ENCODE data around the gene CAMK1D.

Gene CAMK1D

DNA sequence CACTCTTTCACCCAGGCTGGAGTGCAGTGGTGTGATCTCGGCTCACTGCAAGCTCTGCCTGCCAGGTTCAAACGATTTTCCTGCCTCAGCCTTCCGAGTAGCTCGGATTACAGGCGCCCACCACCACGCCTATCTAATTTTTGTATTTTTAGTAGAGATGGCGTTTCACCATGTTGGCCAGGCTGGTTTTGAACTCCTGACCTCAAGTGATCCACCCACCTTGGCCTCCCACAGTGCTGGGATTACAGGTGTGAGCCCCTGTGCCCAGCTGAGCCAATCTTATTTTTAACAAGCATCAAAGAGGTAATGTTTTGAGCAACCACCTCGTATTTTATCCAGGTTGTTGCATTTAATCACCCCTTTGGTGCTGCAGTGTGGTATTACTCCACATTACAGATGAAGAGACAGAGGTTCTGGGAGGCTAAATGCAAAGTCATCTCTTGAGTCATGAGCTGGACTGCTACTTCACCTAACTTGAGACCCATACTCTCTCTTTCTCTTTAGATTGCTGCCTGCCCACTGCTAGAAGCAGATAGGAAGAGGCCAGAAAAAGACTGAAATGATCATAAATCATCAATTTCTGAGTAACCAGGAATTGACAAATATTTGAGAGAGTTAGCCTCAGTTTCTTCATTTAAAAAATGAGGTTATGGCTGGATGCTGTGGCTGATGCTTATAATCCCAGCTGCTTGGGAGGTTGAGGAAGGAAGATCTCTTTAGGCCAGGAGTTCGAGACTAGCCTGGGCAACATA, 116.2 kb downstream of the CAMK1D start:
- Histone ChIP-seq H3K27me3 (ENCODE audit: insufficient read depth, low read length) (no peaks in the 10 kb centered on the region; the same call in 1 of the 2 replicates), H3K4me1 (ENCODE audit: insufficient read depth, low read length, severe bottlenecking) (no peaks in the 10 kb centered on the region), H3K4me3 (ENCODE audit: low read depth, low read length, poor library complexity, severe bottlenecking) (no peak overlapping the region), H4K20me1 (ENCODE audit: insufficient read depth, low read length) (no peaks in the 10 kb centered on the region), H3K79me2 (ENCODE audit: insufficient read depth, low read length) (no peaks in the 10 kb centered on the region), H2AFZ (ENCODE audit: low read length) (no peak overlapping the region), H3K9ac (ENCODE audit: low read length) (no peak overlapping the region), H3K9me3 (ENCODE audit: low read length) (no peaks in the 10 kb centered on the region), H3K4me2 (ENCODE audit: low read length) (no peak overlapping the region), H3F3A (ENCODE audit: insufficient read depth, low read length) (no peaks in the 10 kb centered on the region), H3K9me2 (ENCODE audit: low read depth, low read length) (no peaks in the 10 kb centered on the region), H3K36me3 (ENCODE audit: insufficient read depth, low read length) (no peaks in the 10 kb centered on the region), H3K27ac (ENCODE audit: low read depth, low read length, poor library complexity, severe bottlenecking) (no peak overlapping the region)
- TF ChIP-seq EZH2 (IDR thresholded peaks at IDR 0.05; ENCODE audit: borderline replicate concordance, low read length) (no peak), CTCF (IDR thresholded peaks at IDR 0.05; ENCODE audit: low read length) (no peak)

DNA sequence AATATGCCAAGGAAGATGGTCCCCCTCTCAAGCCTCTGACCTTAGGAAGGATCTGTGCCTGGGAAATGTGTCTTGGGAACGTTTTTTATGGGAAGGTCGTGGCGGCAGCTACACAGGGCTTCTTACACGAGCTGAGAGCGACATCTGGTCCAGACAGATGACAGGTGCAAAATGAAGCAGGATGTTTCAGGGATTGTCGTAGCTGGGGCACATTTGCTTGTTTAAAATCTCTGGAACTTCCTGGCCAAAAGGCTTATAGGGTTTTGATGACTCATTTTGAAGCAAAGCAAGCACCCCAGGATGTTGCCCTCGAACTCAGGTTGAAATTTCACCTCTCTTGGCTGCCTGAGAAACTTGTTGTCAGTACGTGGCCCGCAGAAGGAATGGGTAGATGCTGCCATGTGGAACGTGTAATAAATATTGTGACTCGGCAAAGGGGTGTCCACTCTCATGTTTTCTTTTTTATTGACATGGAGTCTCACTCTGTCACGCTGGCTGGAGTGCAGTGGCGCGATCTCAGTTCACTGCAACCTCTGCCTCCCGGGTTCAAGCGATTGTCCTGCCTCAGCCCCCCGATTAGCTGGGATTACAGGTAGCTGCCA, 117.5 kb downstream of the CAMK1D start:
- H3K79me2 ChIP-seq (ENCODE audit: insufficient read depth, low read length): no peaks in the 10 kb centered on the region
- H3K27ac ChIP-seq (ENCODE audit: low read depth, low read length, poor library complexity, severe bottlenecking): no peak overlapping the region
- H3K9me3 ChIP-seq (ENCODE audit: low read length): no peaks in the 10 kb centered on the region
- no peaks in the 10 kb centered on the region; the same call in 1 of the 2 replicates for H3K27me3 ChIP-seq (ENCODE audit: insufficient read depth, low read length)
- H3K9me2 ChIP-seq (ENCODE audit: low read depth, low read length): no peaks in the 10 kb centered on the region
- H3K4me3 ChIP-seq (ENCODE audit: low read depth, low read length, poor library complexity, severe bottlenecking): no peak overlapping the region
- no peak overlapping the region for H3K9ac ChIP-seq (ENCODE audit: low read length)
- TF ChIP-seq EZH2 (IDR thresholded peaks at IDR 0.05; ENCODE audit: borderline replicate concordance, low read length) (no peak), CTCF (IDR thresholded peaks at IDR 0.05; ENCODE audit: low read length) (no peak)
- H4K20me1 ChIP-seq (ENCODE audit: insufficient read depth, low read length): no peaks in the 10 kb centered on the region
- H3K4me1 ChIP-seq (ENCODE audit: insufficient read depth, low read length, severe bottlenecking): no peaks in the 10 kb centered on the region
- H2AFZ ChIP-seq (ENCODE audit: low read length): no peak overlapping the region
- H3F3A ChIP-seq (ENCODE audit: insufficient read depth, low read length): no peaks in the 10 kb centered on the region
- no peaks in the 10 kb centered on the region for H3K36me3 ChIP-seq (ENCODE audit: insufficient read depth, low read length)
- H3K4me2 ChIP-seq (ENCODE audit: low read length): no peak overlapping the region

GRCh38 chr10:12469345-12469744, 120.0 kb downstream of the CAMK1D start:
- H3K9me2 ChIP-seq (ENCODE audit: low read depth, low read length): no peaks in the 10 kb centered on the region
- no peak overlapping the region for H3K9ac ChIP-seq (ENCODE audit: low read length)
- H3K4me2 ChIP-seq (ENCODE audit: low read length): no peak overlapping the region
- H3K9me3 ChIP-seq (ENCODE audit: low read length): no peaks in the 10 kb centered on the region
- no peaks in the 10 kb centered on the region for H3K36me3 ChIP-seq (ENCODE audit: insufficient read depth, low read length)
- H3K79me2 ChIP-seq (ENCODE audit: insufficient read depth, low read length): no peaks in the 10 kb centered on the region
- no peaks in the 10 kb centered on the region; the same call in 1 of the 2 replicates for H3K27me3 ChIP-seq (ENCODE audit: insufficient read depth, low read length)
- H3K4me1 ChIP-seq (ENCODE audit: insufficient read depth, low read length, severe bottlenecking): no peaks in the 10 kb centered on the region
- H3K27ac ChIP-seq (ENCODE audit: low read depth, low read length, poor library complexity, severe bottlenecking): no peak overlapping the region
- no peak for TF ChIP-seq EZH2 (IDR thresholded peaks at IDR 0.05; ENCODE audit: borderline replicate concordance, low read length)
- H4K20me1 ChIP-seq (ENCODE audit: insufficient read depth, low read length): no peaks in the 10 kb centered on the region
- no peak overlapping the region for H2AFZ ChIP-seq (ENCODE audit: low read length)
- no peak overlapping the region for H3K4me3 ChIP-seq (ENCODE audit: low read depth, low read length, poor library complexity, severe bottlenecking)
- H3F3A ChIP-seq (ENCODE audit: insufficient read depth, low read length): no peaks in the 10 kb centered on the region
